Lung (tissue), 12 donors: Measurements from ENCODE around the gene CHN2. TPM values are rescaled to one million over a fixed set of nuclear protein-coding genes. Genes with fewer than 3 reads are reported as not detected.

ENCODE experiments used
- ATAC-seq: fragments of 200-7000 bp; cut with Tn5 transposase; one replicate; pipeline ENCODE4 v1.9.1; 2020; ENCODE audit warnings: moderate number of reproducible peaks; ENCODE audit not compliant: insufficient read depth, low FRiP score
- DNase-seq, 3 donors: peaks; one replicate each; pipeline ENCODE4 v3.0.0-alpha.2; 2013 to 2017
- H3K27ac ChIP-seq, 2 donors: one replicate each; pipeline ENCODE4 v1.5.1; 2013; ENCODE audit warnings: mild to moderate bottlenecking in 2 of 2, moderate library complexity in 2 of 2, control low read depth in 1 of 2, inconsistent platforms in 1 of 2, low read depth in 1 of 2, low read length in 1 of 2
- H3K27me3 ChIP-seq, 3 donors: one replicate each; pipeline ENCODE4 v1.5.1; 2013; ENCODE audit warnings: low read length in 2 of 3; ENCODE audit not compliant: control insufficient read depth in 3 of 3, insufficient read depth in 3 of 3
- H3K36me3 ChIP-seq, 4 donors: one replicate each; pipeline ENCODE4 v1.5.1; 2013; ENCODE audit warnings: low read length in 4 of 4, mild to moderate bottlenecking in 1 of 4, moderate library complexity in 1 of 4; ENCODE audit not compliant: control insufficient read depth in 4 of 4, insufficient read depth in 4 of 4
- H3K4me1 ChIP-seq, 5 donors: one replicate each; pipeline ENCODE4 v1.5.1; 2013; ENCODE audit warnings: low read length in 5 of 5, mild to moderate bottlenecking in 2 of 5, moderate library complexity in 1 of 5; ENCODE audit not compliant: control insufficient read depth in 5 of 5, insufficient read depth in 5 of 5
- H3K4me3 ChIP-seq: one replicate; pipeline ENCODE4 v1.5.1; 2013; ENCODE audit warnings: mild to moderate bottlenecking, control low read depth, moderate library complexity
- H3K9ac ChIP-seq, 2 donors: one replicate each; pipeline ENCODE4 v1.5.1; 2013; ENCODE audit warnings: low read length in 2 of 2, control low read depth in 1 of 2; ENCODE audit not compliant: insufficient read depth in 1 of 2
- H3K9me3 ChIP-seq, 4 donors: one replicate each; pipeline ENCODE4 v1.5.1; 2013; ENCODE audit warnings: low read length in 3 of 4, mild to moderate bottlenecking in 1 of 4, moderate library complexity in 1 of 4; ENCODE audit not compliant: control insufficient read depth in 4 of 4, insufficient read depth in 3 of 4
- CTCF ChIP-seq: IDR thresholded peaks from 2 replicates; pipeline ENCODE4 v1.5.1; 2012; ENCODE audit warnings: mild to moderate bottlenecking; ENCODE audit errors: control extremely low read depth, extremely low read depth
- WGBS, 2 donors: extraction: QIAGEN DNeasy Blood & Tissue Kit; methylation state at CpG; one replicate each; pipeline ENCODE4 v1.1.7; 2013; 5-methylcytosine and 5-hydroxymethylcytosine counted together
- polyA plus RNA-seq, 2 donors: library from polyadenylated mRNA; stranded (reverse); fragments of 200-250 nt; gene quantifications; one replicate each; pipeline ENCODE4 v1.2.1, GENCODE V29; 2013
- total RNA-seq, 2 donors: library from RNA; depleted of rRNA in 1 of 2; stranded (reverse); fragments of >200 nt in 1 of 2; gene quantifications; one replicate each; pipeline ENCODE4 v1.2.1, GENCODE V29; 2014 to 2021
- donor health status: control.
- donor health status: control.
- donor health status: Bipolar disorder and iron deficiency.
- donor health status: healthy.
- donor health status: DM: yes; HTN: yes; CAD: no.

CHN2 gene
- total and polyA plus RNA-seq, 4 donors, result 3.2 to 11.0 (median 6.7) TPM

GRCh38 chr7:29401769-29402168 is 207.2 kb downstream of the CHN2 start:
- Histone ChIP-seq H3K9me3 (peaks cover 0 to 1% (median 0%) of the 10 kb centered on the region in 4 donors), H3K27me3 (peaks cover 0 to 6% (median 2%) of the 10 kb centered on the region in 3 donors), H3K4me1 (no peaks in the 10 kb centered on the region), H3K4me3 (no peak overlapping the region), H3K36me3 (no peaks in the 10 kb centered on the region), H3K9ac (no peak overlapping the region), H3K27ac (no peak overlapping the region)
- DNase-seq, result no peak
- no peak for TF ChIP-seq CTCF
- 84 to 90% methylated on average over 11 of the region's 11 CpGs for WGBS, 2 donors
- ATAC-seq, result no peak

DNA sequence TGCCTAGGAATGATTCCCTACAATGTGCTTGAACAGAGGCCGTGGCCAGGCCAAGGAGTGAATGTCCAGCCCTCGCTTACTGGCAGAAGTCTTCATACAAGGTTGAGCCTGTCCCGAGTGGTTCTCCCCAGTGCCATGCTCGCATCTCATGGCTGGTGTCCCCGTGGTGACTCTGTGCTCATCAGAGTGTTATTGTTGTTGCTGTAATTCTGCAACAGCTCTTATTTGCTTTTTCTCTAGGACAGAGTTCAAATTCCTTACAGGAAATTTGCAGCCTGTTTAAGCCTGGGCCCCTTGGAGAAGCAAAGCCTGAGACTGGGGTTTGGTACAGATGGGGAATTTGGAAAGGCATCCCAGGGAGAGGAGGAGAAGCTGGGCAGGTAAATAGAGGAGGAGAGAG is 211.3 kb downstream of the CHN2 start:
- H3K4me1 ChIP-seq, result no peaks in the 10 kb centered on the region
- DNase-seq (no peak), ATAC-seq (no peak)
- H3K27me3 ChIP-seq, result peaks cover 0 to 6% (median 2%) of the 10 kb centered on the region in 3 donors
- H3K9me3 ChIP-seq, result no peaks in the 10 kb centered on the region
- 90 to 95% methylated on average over 5 of the region's 5 CpGs for WGBS, 2 donors
- H3K36me3 ChIP-seq, result no peaks in the 10 kb centered on the region
- H3K4me3 ChIP-seq, result no peak overlapping the region
- no peak overlapping the region for H3K27ac ChIP-seq
- no peak for TF ChIP-seq CTCF
- H3K9ac ChIP-seq, result no peak overlapping the region

- 94 to 95% methylated on average over 6 of the region's 6 CpGs for WGBS, 2 donors
- no peaks in the 10 kb centered on the region for H3K9me3 ChIP-seq
- TF ChIP-seq CTCF, result no peak
- no peak overlapping the region for H3K9ac ChIP-seq
- peaks cover 0 to 6% (median 2%) of the 10 kb centered on the region in 3 donors for H3K27me3 ChIP-seq
- no peak overlapping the region for H3K4me3 ChIP-seq
- H3K4me1 ChIP-seq, result no peaks in the 10 kb centered on the region
- DNase-seq (no peak), ATAC-seq (no peak)
- H3K27ac ChIP-seq, result no peak overlapping the region
- no peaks in the 10 kb centered on the region for H3K36me3 ChIP-seq
Measured at GRCh38 chr7:29406366-29406765, 211.8 kb downstream of the CHN2 start.

GRCh38 chr7:29408841-29409243 is 214.3 kb downstream of the CHN2 start:
- ATAC-seq, result no peak
- TF ChIP-seq CTCF, result peak; percentile 79
- 26 to 31% methylated on average over 7 of the region's 7 CpGs for WGBS, 2 donors

More at GRCh38 chr7:29408841-29409243, 214.3 kb downstream of the CHN2 start:
- Histone ChIP-seq H3K9ac (no peak overlapping the region), H3K27me3 (peaks cover 0 to 6% (median 0%) of the 10 kb centered on the region in 3 donors), H3K4me1 (no peaks in the 10 kb centered on the region), H3K36me3 (no peaks in the 10 kb centered on the region), H3K9me3 (no peaks in the 10 kb centered on the region), H3K4me3 (no peak overlapping the region), H3K27ac (no peak overlapping the region)
- DNase-seq, result peak; percentile 77 to 93 (median 93)
